Colonic mucosa (tissue), 4 donors: ENCODE measurements around the gene RAB7A. TPM values are rescaled to one million over a fixed set of nuclear protein-coding genes. Genes with fewer than 3 reads are reported as not detected.

Source experiments
- DNase-seq: peaks from one replicate; pipeline ENCODE4 v3.0.0-alpha.2; 2020
- H3K27ac ChIP-seq: fragments of 200-600 bp; one replicate; pipeline ENCODE4 v1.8.0; 2021
- H3K27me3 ChIP-seq: fragments of 200-600 bp; one replicate; pipeline ENCODE4 v1.8.0; 2021
- H3K36me3 ChIP-seq: fragments of 200-600 bp; one replicate; pipeline ENCODE4 v1.8.0; 2021
- H3K4me1 ChIP-seq: fragments of 200-600 bp; one replicate; pipeline ENCODE4 v1.8.0; 2021; ENCODE audit warnings: mild to moderate bottlenecking
- H3K4me3 ChIP-seq: fragments of 200-600 bp; one replicate; pipeline ENCODE4 v1.8.0; 2021
- H3K9ac ChIP-seq, 2 donors: one replicate each; pipeline ENCODE4 v1.7.0; 2013; ENCODE audit warnings: control low read depth in 2 of 2, low read depth in 2 of 2, low read length in 2 of 2
- H3K9me3 ChIP-seq: fragments of 200-600 bp; one replicate; pipeline ENCODE4 v1.8.0; 2021
- CTCF ChIP-seq: fragments of 200-600 bp; IDR thresholded peaks from one replicate; pipeline ENCODE4 v1.8.0; 2022; ENCODE audit warnings: antibody characterized with exemption, mild to moderate bottlenecking
- intact Hi-C: fragments of 100-400 bp; cut with DNase I; formaldehyde crosslinking; loops from one replicate; pipeline ENCODE4 v1.14.1; 2022
- total RNA-seq, 2 donors: library from RNA; stranded (reverse); fragmentation: NEBNext Ultra II Directional in 1 of 2; extraction: Animal tissue kit (Norgen Biotek cat#: 25700) in 1 of 2; gene quantifications; one replicate each; pipeline ENCODE4 v1.2.1, GENCODE V29; 2021
- donor health status: healthy.
- donor health status: DM: no; HTN: no; CAD: no.
- donor health status: DM: no; HTN: no; CAD: no.

The RAB7A gene
- total RNA-seq, result 100 to 1,000 TPM; 221 to 272 TPM

GRCh38 chr3:128726023-128727016, at the start of gene RAB7A:
Gene RAB7A (plus strand): TSS chr3:128726183. CDS start chr3:128795368, 69,185 bp downstream.
- Histone ChIP-seq H3K27ac (peak within 1 kb of the TSS; percentile 98), H3K36me3 (no peaks in the 10 kb centered on the region), H3K4me3 (peak within 1 kb of the TSS; percentile 98), H3K9me3 (no peaks in the 10 kb centered on the region), H3K4me1 (peaks cover 14% of the 10 kb centered on the region), H3K27me3 (no peaks in the 10 kb centered on the region), H3K9ac (peak within 1 kb of the TSS; percentile 92 to 100)
- DNase-seq, result peak; percentile 98
- no peak for TF ChIP-seq CTCF
- intact Hi-C loops, result no loop called here

- no peak overlapping the region for H3K27ac ChIP-seq
- H3K9ac ChIP-seq, result no peak overlapping the region
- no peaks in the 10 kb centered on the region for H3K4me1 ChIP-seq
- no peak for DNase-seq
- no peak overlapping the region for H3K4me3 ChIP-seq
- TF ChIP-seq CTCF, result no peak
- no peaks in the 10 kb centered on the region for H3K9me3 ChIP-seq
- intact Hi-C loops, result no loop called here
- no peaks in the 10 kb centered on the region for H3K27me3 ChIP-seq
- H3K36me3 ChIP-seq, result no peaks in the 10 kb centered on the region
These were observed 46.6 kb upstream of the RAB7A start for GRCh38 chr3:128679338-128679737.

- Histone ChIP-seq H3K9me3 (no peaks in the 10 kb centered on the region), H3K4me1 (no peaks in the 10 kb centered on the region), H3K27ac (peak overlapping the region; percentile 98), H3K4me3 (peak overlapping the region; percentile 78), H3K36me3 (no peaks in the 10 kb centered on the region), H3K27me3 (no peaks in the 10 kb centered on the region), H3K9ac (peak overlapping the region; percentile 74 to 89)
- TF ChIP-seq CTCF, result peak; percentile 93
- intact Hi-C loops, result loop anchor here (2.0 kb wide), 1 partner anchor 114 kb away; no protein-coding TSS in a partner anchor
- DNase-seq, result peak; percentile 99
These were observed 45.2 kb upstream of the RAB7A start for GRCh38 chr3:128680603-128681368.

- no peak for TF ChIP-seq CTCF
- no peaks in the 10 kb centered on the region for H3K36me3 ChIP-seq
- peak overlapping the region; percentile 78 for H3K4me3 ChIP-seq
- DNase-seq, result no peak
- intact Hi-C loops, result loop anchor here (2.0 kb wide), 1 partner anchor 113 kb away; no protein-coding TSS in a partner anchor
- H3K4me1 ChIP-seq, result no peaks in the 10 kb centered on the region
- H3K27me3 ChIP-seq, result no peaks in the 10 kb centered on the region
- H3K9ac ChIP-seq, result peak overlapping the region; percentile 74 to 89
- peak overlapping the region; percentile 98 for H3K27ac ChIP-seq
- no peaks in the 10 kb centered on the region for H3K9me3 ChIP-seq
These were observed 44.6 kb upstream of the RAB7A start for GRCh38 chr3:128681369-128681829.

- Histone ChIP-seq H3K9me3 (no peaks in the 10 kb centered on the region), H3K4me1 (no peaks in the 10 kb centered on the region), H3K27me3 (no peaks in the 10 kb centered on the region), H3K27ac (no peak overlapping the region), H3K36me3 (no peaks in the 10 kb centered on the region), H3K4me3 (no peak overlapping the region), H3K9ac (no peak overlapping the region)
- no peak for DNase-seq
- TF ChIP-seq CTCF, result no peak
- intact Hi-C loops, result no loop called here
These were observed 42.0 kb upstream of the RAB7A start for GRCh38 chr3:128683957-128684356.
